AG04450 (cell line): ENCODE measurements around the gene PDE5A. TPM values are rescaled to one million over a fixed set of nuclear protein-coding genes. Genes with fewer than 3 reads are reported as not detected.
A peak's percentile ranks its signal among the peaks of the same experiment; 100 is the strongest.

Source experiments
- CTCF ChIA-PET: fragments of 300-600, 350-600 bp; formaldehyde crosslinking; extraction: SDS; loops from one replicate; lab custom pipeline; 2022; ENCODE audit warnings: antibody characterized with exemption, inconsistent platforms; lab: Charles Lee
- POLR2A ChIA-PET: fragments of 350-600 bp; formaldehyde crosslinking; extraction: SDS; loops from one replicate; lab custom pipeline; 2021; ENCODE audit warnings: antibody characterized with exemption, inconsistent platforms; lab: Yijun Ruan, JAX
- DNase-seq: peaks from one replicate; pipeline ENCODE4 v3.0.0-alpha.2; 2011; ENCODE audit warnings: low read depth, low spot score
- H3K27ac ChIP-seq: one replicate; pipeline ENCODE4 v1.5.1; 2012; ENCODE audit warnings: low read depth, low read length, control low read depth
- H3K27me3 ChIP-seq: one replicate; pipeline ENCODE4 v1.6.0; 2012; ENCODE audit warnings: low read length; ENCODE audit not compliant: control insufficient read depth, insufficient read depth
- H3K4me3 ChIP-seq: 2 replicates; pipeline ENCODE4 v1.5.1; 2011; ENCODE audit warnings: mild to moderate bottlenecking, low read depth, low read length, control low read depth
- H3K9me3 ChIP-seq: 2 replicates; pipeline ENCODE4 v1.5.1; 2012; ENCODE audit warnings: low read length; ENCODE audit not compliant: control insufficient read depth, insufficient read depth
- polyA plus RNA-seq: library from polyadenylated mRNA; depleted of rRNA; stranded (reverse); fragments of >200 nt; gene quantifications from 2 replicates; pipeline ENCODE4 v1.2.3, GENCODE V29; 2011
- TF ChIP-seq, protein P1 (sequence below): IDR thresholded peaks from 2 replicates; pipeline ENCODE4 v1.5.1; 2011; ENCODE audit warnings: low read depth, low read length, control low read depth, inconsistent platforms

The PDE5A gene
- polyA plus RNA-seq, 1 experiment = 489 TPM

DNA sequence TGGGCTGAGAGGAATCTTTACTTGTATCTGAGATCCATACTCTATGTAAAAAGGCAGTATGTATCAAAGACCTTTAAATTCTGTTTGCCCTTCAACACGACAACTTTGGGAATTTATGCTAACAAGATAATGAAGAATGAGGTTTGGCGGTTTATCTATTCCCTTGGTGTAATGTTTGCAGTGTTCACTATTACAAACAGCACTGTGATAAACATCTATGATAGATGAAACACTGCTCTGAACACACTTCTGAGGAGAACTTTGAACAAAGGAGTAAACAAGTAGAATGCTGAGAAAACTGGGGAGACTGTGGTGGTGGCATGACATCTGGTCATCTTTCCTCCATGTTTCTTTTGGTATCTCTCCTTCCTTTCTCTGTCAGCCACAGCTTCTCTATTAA lies 126.9 kb downstream of the PDE5A start:
- Histone ChIP-seq H3K4me3 (no peak overlapping the region), H3K27me3 (no peaks in the 10 kb centered on the region), H3K27ac (no peak overlapping the region), H3K9me3 (no peaks in the 10 kb centered on the region)
- CTCF ChIA-PET = no interaction called here
- POLR2A ChIA-PET = no interaction called here
- no peak for DNase-seq
- TF ChIP-seq, protein P1, sequence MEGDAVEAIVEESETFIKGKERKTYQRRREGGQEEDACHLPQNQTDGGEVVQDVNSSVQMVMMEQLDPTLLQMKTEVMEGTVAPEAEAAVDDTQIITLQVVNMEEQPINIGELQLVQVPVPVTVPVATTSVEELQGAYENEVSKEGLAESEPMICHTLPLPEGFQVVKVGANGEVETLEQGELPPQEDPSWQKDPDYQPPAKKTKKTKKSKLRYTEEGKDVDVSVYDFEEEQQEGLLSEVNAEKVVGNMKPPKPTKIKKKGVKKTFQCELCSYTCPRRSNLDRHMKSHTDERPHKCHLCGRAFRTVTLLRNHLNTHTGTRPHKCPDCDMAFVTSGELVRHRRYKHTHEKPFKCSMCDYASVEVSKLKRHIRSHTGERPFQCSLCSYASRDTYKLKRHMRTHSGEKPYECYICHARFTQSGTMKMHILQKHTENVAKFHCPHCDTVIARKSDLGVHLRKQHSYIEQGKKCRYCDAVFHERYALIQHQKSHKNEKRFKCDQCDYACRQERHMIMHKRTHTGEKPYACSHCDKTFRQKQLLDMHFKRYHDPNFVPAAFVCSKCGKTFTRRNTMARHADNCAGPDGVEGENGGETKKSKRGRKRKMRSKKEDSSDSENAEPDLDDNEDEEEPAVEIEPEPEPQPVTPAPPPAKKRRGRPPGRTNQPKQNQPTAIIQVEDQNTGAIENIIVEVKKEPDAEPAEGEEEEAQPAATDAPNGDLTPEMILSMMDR = no peak

DNA sequence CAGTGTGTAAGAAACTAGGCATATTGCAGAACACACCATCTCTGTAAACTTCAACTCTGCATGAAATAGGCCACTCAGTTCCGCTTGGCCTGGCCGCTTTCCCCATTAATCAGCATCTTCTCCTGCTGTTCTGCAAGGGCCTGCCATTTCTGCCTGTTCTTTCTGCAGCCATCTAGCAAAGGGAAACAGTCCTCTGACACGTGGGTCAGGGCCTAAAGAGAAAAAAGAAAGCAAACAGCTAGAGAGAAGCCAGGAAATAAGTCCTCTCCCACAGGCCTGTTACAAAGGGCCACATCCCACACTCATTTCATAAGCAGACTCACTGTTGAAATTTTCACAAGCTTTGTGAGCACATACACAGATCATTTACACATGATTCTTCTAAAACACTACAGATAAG lies 130.1 kb downstream of the PDE5A start:
- no peaks in the 10 kb centered on the region for H3K9me3 ChIP-seq
- H3K4me3 ChIP-seq = no peak overlapping the region
- DNase-seq = no peak
- ChIA-PET POLR2A (no interaction called here), CTCF (interaction anchor here (0.8 kb wide), 1 partner anchor 9 kb away, joined by 3 read pairs; no protein-coding TSS in a partner anchor)
- TF ChIP-seq, protein P1 = no peak
- H3K27me3 ChIP-seq = no peaks in the 10 kb centered on the region
- no peak overlapping the region for H3K27ac ChIP-seq

DNA sequence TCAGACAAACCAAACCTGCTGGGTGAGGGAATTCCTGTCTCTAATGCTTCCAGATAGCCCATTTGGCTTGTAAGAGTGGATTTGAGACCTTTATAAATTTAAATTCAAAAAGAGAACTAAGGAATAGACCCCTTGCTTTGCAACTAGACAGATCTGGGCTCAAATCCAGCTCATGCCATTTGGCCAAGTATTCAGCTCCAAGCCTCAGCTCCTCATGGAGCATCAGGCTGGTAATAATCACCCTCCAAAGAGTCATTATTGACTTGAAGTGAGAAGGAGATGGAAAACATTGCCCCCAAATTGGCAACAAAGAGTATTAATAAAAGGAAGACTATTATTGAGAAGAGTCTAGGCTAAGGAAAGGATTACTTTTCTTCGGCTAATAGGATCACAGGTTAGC lies 134.7 kb downstream of the PDE5A start:
- no peaks in the 10 kb centered on the region for H3K9me3 ChIP-seq
- ChIA-PET POLR2A (no interaction called here), CTCF (interaction anchor here (1.0 to 3.6 kb wide), 6 partner anchors 14 to 563 kb away, joined by 3 to 27 read pairs (median 6); no protein-coding TSS in a partner anchor)
- TF ChIP-seq, protein P1 = no peak
- H3K4me3 ChIP-seq = no peak overlapping the region
- H3K27ac ChIP-seq = no peak overlapping the region
- H3K27me3 ChIP-seq = no peaks in the 10 kb centered on the region
- no peak for DNase-seq

GRCh38 chr4:119493419-119493818 lies 135.2 kb downstream of the PDE5A start:
- no peak overlapping the region for H3K4me3 ChIP-seq
- no peak for DNase-seq
- ChIA-PET POLR2A (no interaction called here), CTCF (interaction anchor here (1.0 to 3.6 kb wide), 7 partner anchors 14 to 563 kb away, joined by 3 to 27 read pairs (median 6); no protein-coding TSS in a partner anchor)
- H3K9me3 ChIP-seq = no peaks in the 10 kb centered on the region
- no peak overlapping the region for H3K27ac ChIP-seq
- no peaks in the 10 kb centered on the region for H3K27me3 ChIP-seq
- TF ChIP-seq, protein P1 = no peak

GRCh38 chr4:119490335-119490734 lies 138.3 kb downstream of the PDE5A start:
- Histone ChIP-seq H3K27ac (no peak overlapping the region), H3K4me3 (no peak overlapping the region), H3K9me3 (no peaks in the 10 kb centered on the region), H3K27me3 (no peaks in the 10 kb centered on the region)
- DNase-seq = no peak
- TF ChIP-seq, protein P1 = peak; percentile 45
- CTCF ChIA-PET = interaction anchor here (0.5 to 2.1 kb wide), 10 partner anchors 8 to 987 kb away, joined by 3 to 15 read pairs (median 4); no protein-coding TSS in a partner anchor
- POLR2A ChIA-PET = no interaction called here
